Activated CD4-positive, alpha-beta T cell treated with anti-CD3 and anti-CD28 coated beads, Interleukin-2, amount 50 U/mL, for 4 hours (primary cell): ENCODE measurements around the gene RAB1B.
"Not testable (repeated sequence)": the region's sequence is repeated elsewhere in the genome, so short reads cannot be mapped to it uniquely, and the experiment has no call there.

Experiments used
- DNase-seq, 2 experiments: peaks; one replicate each; pipeline ENCODE4 v3.0.0-alpha.2; 2020

Gene RAB1B

DNA sequence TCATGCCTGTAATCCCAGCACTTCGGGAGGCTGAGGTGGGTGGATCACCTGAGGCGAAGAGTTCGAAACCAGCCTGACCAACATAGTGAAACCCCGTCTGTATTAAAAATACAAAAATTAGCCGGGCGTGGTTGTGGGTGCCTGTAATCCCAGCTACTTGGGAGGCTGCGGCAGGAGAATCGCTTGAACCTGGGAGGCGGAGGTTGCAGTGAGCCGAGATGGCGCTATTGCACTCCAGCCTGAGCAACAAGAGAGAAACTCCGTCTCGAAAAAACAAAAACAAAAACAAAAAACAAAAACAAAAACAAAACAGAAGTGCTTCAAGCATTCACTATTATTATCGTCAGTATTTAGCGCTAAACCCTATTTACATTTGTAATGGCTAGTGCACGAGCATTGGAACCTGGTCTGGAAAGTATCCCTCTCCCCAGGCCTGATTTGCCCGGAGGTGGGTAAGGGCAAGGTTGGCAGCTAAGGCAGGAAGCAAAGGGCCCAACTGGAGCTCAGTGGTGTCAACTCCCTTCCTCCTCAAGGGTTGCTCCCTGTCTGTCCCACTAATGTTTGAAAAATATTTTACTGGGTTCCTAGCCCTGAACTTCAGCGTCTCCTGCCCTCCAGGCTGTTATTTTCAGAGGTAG, 42.5 kb downstream of the RAB1B start:
- not testable (repeated sequence) for DNase-seq

- no peak for DNase-seq
Observed at GRCh38 chr11:66311470-66311964, 43.1 kb downstream of the RAB1B start.

- DNase-seq = peak; percentile 94
Observed at GRCh38 chr11:66311965-66312548, 43.6 kb downstream of the RAB1B start.

GRCh38 chr11:66312549-66313320, 44.3 kb downstream of the RAB1B start:
- DNase-seq = peak; percentile 97 to 98

DNA sequence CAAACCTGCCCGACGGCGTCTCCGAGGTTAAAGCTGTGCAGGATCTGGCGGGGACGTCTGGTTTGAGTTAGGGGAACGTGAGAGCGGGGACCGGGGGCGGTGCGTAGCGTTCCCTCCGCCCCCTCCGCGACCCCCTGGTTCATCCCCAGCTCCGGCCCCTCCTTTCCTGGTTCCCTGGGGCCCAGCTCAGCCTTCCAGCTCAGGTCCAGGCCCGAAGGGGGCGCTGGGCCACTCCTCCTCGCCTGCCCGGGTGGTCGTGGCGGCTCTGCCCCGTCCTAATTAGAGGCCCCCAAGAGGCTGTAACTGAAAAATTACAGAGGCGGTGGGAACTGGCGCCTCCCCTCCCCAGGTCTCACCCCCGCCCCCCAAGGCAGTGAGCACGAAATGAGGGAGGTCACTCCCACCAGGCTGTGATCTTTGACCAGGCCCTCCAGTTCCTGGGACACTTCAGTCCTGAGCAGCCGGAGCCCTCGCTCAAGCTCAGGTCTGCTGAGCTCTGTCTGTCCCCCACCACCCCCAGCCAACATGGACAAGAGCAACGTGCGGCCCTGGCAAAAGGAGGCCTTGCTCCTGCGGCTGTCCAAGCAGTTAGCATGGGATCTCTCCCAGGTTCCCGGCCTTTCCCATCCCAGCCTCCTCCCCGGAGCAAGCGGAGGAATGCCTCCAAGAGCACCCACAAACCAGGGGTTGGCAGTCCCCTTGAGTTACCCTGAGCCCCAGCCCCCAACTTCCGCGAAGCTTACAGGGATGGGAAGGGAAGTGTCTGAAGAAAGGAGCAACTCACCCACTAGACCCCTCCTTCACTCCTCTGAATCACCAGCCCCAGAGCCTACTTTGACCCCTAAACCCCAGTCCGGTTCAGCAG, 45.1 kb downstream of the RAB1B start:
- DNase-seq = no peak

DNA sequence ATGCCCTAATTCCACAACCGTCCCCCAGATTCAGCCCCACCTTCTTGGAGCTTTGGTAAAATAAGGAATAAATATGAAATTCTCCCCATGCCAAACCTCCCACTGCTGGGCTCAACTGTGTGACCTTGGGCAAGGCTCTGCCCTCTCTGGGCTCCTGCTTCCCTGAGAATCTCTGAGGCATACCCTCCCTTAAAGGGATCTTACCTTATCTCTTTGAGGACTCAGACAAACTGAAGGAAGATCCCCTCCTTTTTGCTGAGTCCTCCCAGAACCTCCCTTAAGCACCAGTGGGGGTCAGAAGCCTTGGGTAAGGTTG, 45.7 kb downstream of the RAB1B start:
- no peak for DNase-seq

- DNase-seq = no peak
Observed at GRCh38 chr11:66314561-66315497, 46.4 kb downstream of the RAB1B start.

DNA sequence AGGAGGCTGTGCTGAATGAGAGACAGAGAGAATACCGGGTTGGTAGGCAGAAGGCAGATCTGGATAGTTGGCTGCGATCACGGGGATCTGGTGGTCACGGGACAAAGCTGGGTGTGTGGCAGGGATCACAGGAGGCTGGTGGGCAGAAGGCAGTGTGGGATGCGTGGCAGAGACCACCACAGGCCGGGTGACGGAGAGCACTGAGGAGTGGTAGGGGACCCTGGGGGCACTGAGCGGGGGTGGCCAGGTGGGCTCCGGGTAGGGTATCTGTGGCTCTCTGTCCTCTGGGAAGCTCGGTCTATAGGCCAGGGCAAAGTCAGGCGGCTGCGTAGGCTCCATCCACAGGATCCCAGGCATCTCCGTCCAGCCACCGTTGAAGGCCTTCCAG, 47.1 kb downstream of the RAB1B start:
- DNase-seq = no peak

DNA sequence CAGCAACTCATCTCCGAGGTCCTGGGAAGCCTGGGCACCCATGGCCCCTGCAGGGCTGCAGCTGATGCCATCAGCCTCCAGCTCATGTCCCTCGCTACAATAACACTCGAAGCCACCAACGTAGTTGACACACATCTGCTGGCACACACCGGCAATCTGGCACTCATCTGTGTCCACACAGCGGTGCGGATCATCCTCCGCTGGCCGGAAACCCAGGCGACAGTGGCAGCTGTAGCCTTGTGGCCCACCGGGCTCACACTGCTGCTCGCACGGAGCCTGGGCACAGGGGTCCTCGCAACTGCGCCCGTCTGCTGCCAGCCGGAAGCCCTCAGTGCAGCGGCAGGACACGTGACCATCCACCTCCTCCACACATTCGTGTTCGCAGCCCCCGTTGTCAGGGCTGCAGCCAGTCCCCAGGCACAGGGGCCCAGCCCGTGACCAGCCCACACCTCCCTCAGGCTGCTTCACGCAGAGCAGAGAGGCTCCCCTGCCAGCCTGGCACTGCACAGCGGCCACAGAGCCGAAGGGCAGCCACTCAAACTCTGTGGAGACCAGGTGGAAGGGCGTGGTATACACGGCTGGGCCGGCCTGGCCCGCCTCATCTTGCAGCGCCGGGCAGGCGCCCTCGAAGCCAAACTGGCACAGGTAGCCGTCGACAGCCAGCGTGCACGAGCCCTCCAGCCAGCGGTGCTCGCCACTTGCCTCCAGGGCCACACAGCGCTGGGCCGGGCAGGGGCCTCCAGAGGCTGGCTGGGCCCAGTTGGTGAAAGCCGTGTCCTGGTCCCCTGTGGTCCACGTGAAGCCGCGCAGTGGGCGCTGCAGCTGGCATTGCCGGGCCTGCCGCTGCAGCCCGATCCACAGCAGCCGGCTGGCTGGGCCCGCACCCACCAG, 47.7 kb downstream of the RAB1B start:
- DNase-seq = no peak

GRCh38 chr11:66316849-66317251, 48.4 kb downstream of the RAB1B start, which contains the start of gene CD248:
Gene CD248 (minus strand): TSS chr11:66317044. CDS start chr11:66317027, 17 bp downstream.
- DNase-seq = no peak

DNA sequence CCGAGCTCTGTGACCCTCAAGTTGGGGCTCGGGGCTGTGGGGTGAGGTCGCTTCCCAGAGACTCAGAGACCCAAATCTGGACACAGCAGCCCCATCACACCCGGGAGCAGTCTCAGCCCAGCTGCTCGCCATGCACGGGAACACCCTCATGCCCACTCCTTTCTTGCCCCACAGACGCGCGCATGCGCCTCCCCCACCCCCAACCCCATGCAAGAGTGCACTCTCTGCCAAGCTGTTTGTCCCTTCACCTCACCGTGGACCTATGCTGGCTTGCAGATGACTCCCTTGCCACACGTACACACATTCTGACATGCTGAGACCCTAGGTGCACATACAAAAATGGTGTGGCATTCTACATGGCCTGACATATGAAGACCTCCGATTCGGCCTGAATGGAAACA, 48.9 kb downstream of the RAB1B start:
- DNase-seq = peak in 1 of 2 experiments; percentile 17

- no peak for DNase-seq
Observed at GRCh38 chr11:66317723-66318599, 49.5 kb downstream of the RAB1B start.

DNA sequence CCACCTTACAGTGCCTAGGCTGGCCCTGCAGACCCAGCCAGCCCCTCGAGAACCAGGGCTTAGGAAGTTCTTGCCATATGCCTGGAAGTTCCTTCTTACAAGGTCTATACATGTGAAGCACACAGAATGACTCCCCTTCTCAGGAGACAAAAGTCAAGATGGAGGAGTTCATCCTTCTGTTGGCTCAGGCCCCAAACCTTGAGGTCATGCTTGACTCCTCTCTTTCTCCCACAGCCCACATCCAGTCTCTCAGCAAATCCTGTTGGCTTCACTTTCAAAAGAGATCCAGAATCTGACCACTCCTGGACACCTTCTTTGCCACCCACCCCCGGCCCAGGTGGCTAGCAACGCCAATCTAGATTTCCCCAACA, 50.1 kb downstream of the RAB1B start:
- no peak for DNase-seq

DNA sequence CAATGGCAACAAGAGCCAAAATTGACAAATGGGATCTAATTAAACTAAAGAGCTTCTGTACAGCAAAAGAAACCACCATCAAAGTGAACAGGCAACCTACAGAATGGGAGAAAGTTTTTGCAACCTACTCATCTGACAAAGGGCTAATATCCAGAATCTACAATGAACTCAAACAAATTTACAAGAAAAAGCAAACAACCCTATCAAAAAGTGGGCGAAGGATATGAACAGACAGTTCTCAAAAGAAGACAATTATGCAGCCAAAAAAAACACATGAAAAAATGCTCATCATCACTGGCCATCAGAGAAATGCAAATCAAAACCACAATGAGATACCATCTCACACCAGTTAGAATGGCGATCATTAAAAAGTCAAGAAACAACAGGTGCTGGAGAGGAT, 51.9 kb downstream of the RAB1B start:
- not testable (repeated sequence) for DNase-seq

DNA sequence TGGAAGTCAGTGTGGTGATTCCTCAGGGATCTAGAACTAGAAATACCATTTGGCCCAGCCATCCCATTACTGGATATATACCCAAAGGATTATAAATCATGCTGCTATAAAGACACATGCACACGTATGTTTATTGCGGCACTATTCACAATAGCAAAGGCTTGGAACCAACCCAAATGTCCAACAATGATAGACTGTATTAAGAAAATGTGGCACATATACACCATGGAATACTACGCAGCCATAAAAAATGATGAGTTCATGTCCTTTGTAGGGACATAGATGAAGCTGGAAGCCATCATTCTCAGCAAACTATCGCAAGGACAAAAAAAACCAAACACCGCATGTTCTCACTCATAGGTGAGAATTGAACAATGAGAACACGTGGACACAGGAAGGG, 52.3 kb downstream of the RAB1B start:
- not testable (repeated sequence) for DNase-seq

- no peak for DNase-seq
Observed at GRCh38 chr11:66321606-66322005, 53.2 kb downstream of the RAB1B start.

GRCh38 chr11:66322732-66323427, 54.4 kb downstream of the RAB1B start:
- DNase-seq = no peak

DNA sequence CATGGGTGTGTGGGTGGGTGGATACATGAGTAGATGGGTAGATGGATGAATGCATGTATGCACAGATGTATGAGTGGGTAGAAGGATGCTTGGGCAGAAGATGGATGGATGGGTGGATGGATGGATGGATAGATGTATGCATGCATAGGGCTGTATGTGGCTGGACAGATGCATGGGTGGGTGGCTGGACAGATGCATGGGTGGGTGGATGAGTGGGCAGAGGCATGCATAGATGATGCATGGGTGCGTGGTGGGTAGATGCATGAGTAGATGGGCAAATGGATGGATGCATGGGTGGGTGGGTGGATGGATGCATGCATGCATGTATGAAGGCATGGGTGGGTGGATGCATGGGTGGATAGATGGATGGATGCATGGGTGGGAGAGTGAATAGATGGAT, 55.2 kb downstream of the RAB1B start:
- DNase-seq = no peak

GRCh38 chr11:66324664-66325063, 56.2 kb downstream of the RAB1B start:
- DNase-seq = no peak
